ENCODE results near the gene HIC1.

HIC1 gene

DNA sequence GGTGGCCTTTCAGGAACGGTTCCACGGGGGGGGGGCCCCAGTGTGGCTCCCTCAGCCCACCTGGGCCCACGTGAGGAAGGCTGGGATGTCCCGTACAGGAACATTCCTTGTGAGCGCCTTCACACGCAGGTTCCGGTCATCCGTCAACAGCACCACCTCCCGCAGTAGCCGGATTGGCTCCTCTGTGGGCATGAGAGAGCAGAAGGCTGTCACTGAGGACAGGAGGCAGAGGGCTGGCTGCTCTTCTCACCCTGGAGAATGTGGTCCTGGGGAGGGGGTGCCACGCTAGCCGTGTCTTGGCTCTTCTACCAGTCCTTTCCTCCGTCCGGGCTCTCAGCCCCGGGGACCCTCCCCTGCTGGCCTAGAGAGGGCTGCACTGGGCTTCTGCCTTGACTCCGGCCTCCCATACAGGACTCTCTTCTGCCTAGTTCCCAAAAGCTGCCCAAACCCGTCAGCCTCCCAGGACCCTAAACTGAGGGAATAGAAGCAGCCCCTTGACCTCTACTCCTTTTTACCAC lies 6.6 kb downstream of the HIC1 start:
- no peak for DNase-seq

- DNase-seq, result no peak
Measured at GRCh38 chr17:2062571-2063183, 7.8 kb downstream of the HIC1 start.

DNA sequence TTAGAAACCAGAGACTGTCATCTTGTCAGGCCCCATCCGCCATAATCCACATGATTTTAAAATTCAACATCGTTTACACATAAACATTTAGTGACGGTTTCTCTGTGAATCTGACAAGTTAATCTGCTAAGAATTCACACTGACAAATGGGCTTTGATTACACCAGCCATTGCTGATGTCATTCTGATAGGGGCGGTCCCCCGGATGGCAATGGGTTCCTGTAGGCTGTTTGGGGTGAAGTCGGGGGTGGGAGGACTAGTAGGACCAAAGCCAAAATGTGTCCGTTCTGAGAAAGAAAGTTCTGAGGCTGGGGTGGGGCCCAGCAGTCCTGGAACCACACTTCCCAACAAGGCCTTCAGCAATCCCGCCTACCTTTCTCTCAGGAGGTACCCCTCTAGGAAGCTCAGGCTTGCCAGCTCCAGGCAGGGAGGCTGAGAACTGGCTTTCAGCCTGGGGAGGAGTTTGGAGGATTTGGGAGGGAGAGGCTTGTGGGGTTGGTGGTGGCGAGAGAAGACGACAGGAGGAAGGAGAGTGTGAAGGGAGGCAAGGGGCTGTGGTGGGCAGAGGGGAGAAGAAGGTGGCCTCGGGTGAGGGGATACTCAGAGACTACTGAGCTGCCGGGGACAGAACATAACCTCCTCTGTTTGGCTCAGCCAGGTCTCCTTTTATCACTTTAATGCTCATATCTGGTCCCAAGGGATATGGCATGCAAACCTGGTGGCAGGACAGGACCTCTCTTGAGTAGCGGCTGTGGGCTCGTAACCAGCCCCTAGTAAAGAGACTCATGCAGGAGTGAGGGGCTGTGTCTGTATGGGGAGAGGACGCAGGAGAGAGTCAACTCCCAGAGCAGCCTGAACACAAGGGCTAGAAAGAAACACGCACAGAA lies 8.6 kb downstream of the HIC1 start:
- no peak for DNase-seq

DNA sequence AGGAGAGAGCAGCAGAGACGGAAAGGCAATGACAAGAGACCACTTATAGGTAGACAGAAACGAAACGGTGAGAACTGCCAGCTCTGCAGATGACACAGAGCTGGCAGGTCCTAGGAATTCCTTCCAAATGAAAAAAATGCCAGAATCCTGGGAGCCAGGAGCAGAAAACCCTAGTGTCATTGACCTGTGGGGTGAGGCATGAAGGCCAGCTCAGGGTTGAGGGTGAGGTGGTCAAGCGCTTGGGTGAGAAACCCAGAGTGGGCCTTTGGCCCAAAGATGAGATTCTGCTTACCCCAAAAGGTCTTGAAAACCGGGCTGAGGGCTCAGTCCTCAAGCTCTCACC lies 9.2 kb downstream of the HIC1 start:
- no peak for DNase-seq

- DNase-seq, result no peak
Measured at GRCh38 chr17:2064520-2064971, 9.6 kb downstream of the HIC1 start.

- DNase-seq, result peak in 1 of 2 experiments; percentile 15
Measured at GRCh38 chr17:2064980-2065785, 10.3 kb downstream of the HIC1 start.

- DNase-seq, result no peak
Measured at GRCh38 chr17:2065949-2066400, 11.1 kb downstream of the HIC1 start.

DNA sequence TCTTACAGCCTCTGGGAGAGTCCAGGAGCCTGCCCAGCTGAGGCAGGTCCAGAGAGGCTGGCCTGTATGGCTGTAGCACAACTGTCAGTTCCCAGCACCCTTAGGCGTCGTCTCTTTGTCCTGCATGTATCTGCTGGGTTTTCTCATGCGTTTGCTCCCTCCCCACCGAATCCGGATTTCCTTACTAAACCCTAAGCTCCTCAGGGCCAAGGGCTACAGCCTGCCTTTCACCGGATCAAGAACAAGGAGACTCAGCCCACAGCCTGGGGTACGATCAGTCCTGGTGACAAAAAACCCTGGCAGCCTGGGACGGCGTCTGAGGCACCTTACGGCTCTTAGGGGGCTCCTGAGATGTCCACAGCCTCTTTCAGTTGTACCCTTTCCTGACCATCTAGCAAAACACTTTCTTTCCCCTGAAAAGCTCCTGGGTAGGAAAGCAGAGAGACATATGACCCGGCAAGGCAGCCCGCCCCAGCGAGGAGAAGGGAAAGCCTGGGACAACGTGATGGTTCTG lies 12.2 kb downstream of the HIC1 start:
- DNase-seq, result no peak

DNA sequence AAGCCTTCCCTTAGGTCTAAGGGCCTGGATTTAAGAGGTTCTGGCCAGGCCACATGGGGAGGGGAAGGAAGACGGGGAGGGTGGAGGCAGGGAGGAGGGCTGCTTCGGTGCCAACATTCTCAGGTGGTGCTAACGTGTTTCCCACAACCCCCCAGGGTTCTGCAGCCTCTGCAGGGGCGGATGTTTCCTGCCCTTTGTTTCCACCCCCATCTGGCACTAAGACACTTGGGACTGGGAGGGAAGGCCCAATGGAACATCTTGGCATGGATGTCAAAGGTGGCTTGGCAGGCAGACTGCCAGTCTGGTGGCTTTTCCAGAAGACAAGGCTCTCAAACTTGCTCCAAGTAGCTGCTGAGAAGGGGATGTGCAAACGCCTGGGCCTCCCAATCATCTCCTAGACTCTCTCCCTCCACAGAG lies 12.7 kb downstream of the HIC1 start:
- DNase-seq, result no peak

DNA sequence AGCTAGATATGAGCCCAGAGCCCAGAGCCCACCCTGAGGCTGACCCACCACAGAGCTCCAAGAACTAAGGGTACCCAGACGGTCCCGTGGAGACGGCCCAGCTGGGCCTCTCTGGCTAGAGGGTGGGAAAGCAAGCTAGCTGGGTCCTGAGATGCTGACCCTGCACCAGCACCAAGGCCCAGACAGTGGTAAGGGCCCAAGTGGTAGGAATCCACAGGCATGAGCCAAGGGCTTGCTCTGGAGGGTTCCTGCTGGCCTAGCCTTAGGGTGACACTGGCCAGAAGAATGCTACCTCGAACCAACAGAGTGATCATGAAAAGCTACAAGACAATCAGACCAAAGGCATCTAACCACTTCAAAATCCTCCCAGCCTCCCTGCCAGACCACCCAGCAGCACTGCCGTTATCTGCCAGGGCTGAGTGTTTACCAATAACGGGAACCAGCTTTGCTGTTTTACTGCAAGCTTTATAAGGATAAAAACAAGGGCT lies 13.2 kb downstream of the HIC1 start:
- DNase-seq, result no peak

- no peak for DNase-seq
Measured at GRCh38 chr17:2068519-2069051, 13.7 kb downstream of the HIC1 start.

DNA sequence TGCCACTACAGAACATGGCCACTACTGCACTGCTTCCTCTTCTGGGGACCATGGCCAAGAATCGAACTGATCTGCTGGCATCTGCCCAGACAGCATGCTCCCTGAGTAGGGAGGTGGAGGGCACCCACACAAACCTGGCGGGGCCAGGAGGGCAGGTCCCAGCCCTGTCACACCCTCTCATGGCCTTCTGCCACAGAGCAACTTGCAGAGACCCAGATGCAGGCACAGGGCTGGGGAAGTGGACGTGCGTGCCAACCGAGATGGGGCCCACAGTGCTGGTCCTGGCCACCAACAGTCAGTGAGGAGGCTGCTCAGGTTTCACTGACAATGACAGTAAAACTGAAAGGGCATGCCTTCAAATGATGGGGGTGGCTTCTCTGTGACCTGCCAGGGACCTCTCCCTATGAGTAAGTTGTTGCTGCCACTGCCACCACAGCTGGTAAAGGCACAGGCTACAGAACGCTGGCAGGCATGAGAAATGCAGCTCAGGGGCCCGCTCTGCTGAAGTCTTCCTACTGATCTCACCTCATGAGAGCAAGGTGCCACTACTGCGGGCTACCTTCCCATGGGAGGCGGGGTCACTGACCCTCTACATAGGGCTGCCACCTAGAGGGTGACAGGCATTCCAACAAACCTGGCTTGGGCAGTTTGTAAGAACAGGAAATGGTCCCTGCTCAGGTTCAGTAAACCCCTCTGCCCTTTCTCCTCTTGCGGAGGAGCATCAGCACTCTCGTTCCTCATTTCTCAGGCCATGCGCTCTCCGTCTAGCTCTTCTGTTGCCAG lies 15.5 kb downstream of the HIC1 start:
- DNase-seq, result no peak

- no peak for DNase-seq
Measured at GRCh38 chr17:2071024-2071385, 16.1 kb downstream of the HIC1 start.

DNA sequence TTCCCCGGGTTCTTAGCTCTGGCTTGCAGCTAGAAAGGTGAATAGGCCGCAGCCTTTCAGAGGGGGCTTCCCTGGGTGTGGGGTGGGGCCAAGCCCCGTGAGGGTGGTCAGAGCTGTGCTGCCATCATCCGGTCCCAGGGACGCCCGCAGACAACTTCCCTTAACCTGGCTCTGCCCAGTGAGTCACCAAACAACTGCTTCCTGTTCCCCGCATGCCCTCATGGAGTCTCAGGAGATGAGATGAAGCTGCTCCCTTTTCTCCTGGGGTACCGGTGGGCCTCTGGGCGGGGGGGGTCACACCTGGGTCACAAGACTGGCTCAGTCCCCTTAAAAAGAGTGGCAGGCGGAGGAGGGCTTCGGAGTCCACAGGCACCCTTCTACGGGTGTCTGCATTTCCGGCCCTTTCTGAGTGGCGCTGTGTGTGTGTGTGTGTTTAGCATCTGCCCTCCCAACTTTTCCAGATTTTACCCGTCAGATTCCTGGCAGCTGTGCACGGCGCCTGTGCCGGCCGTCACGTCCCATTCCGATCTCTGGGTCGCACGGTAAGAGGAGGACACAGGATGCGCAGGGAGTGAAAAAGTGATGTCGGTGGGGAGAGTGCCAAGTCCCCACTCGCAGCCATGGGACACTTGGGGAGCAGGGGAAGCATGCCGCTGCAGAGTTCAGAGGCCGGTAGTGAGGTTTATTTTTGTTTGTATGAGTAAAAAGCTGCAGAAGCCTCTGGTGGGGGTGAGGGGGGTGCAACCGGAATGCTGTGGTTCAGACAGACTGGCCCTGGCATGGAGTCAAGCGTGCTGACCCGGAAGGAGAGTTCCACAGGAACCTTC lies 16.8 kb downstream of the HIC1 start:
- no peak for DNase-seq

- no peak for DNase-seq
Measured at GRCh38 chr17:2074919-2075318, 20.0 kb downstream of the HIC1 start.

DNA sequence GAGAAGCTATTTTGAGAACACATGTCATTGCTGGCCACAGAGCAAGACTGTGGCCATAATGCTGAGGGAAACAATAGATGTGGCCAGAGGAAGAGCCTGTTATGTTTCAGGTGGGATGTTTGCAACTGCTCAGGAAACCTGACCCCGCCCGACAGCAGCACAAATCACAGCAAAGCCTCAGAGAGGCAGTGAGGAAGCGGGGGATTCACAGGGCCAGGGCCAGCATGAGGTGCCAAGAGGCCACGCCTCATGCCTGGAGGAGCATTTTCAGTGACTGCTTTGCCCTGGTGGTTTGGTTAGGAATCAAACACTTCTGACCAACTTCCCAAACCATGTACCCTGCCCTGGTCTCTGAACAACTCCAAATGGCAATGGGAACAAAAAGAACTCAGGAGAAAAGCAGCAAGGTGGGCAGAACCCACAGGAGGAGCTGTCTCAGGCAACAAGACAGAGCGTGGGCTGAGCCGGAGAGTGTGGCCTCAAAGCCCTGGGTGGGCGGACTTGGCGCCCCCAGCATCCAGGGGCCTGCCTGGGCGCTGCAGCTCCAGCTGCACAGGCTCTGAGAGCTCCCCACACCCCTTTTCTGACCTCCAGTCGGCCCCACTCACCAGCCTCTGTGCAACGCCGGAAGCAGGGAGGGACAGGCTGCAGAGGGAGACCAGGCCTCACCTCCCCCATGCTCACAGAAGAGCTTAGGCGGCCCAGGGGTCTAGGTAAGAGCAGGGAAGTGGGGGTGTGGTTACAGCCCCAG lies 20.6 kb downstream of the HIC1 start:
- no peak for DNase-seq

GRCh38 chr17:2076087-2076984 lies 21.4 kb downstream of the HIC1 start:
- DNase-seq, result no peak

DNA sequence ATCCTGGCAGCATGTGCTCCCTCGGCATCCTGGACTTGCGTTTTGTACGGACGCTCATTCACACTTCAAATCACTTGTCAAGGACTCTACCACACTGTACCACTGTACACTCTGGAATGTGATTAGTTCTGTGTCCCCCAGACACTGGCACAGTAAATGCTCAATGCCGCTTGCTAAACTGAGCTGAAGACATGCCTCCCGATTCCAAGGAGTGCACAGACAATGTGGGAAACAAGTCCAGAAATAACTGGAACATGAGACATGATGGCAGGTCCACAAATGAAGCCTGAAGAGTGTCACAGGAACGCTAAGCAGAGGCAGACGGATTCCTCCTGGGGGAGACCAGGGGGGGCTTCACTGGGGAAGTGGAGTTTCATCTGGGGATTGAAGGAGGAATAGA lies 22.1 kb downstream of the HIC1 start:
- DNase-seq, result no peak

GRCh38 chr17:2081564-2081963 lies 26.7 kb downstream of the HIC1 start:
- DNase-seq, result no peak
